Smooth muscle cell (in vitro differentiated cells): ENCODE data around the gene CCDC8. TPM values are rescaled to one million over a fixed set of nuclear protein-coding genes. Genes with fewer than 3 reads are reported as not detected.

ENCODE experiments used
- DNase-seq: peaks from one replicate; lab custom pipeline; 2025; ENCODE audit not compliant: unreplicated experiment; lab: John Stamatoyannopoulos, UW
- H2AFZ ChIP-seq: fragments of 200-600 bp; sonication (generic); 2 replicates; pipeline ENCODE4 v1.6.0; 2016; ENCODE audit warnings: antibody characterized with exemption, low read depth, mild to moderate bottlenecking
- H3F3A ChIP-seq: fragments of 200-600 bp; sonication (generic); 2 replicates; pipeline ENCODE4 v1.6.0; 2017; ENCODE audit warnings: antibody characterized with exemption, low read depth
- H3K27ac ChIP-seq: fragments of 200-600 bp; sonication (generic); 2 replicates; pipeline ENCODE4 v1.5.1; 2016; ENCODE audit warnings: low read depth, mild to moderate bottlenecking
- H3K27me3 ChIP-seq: fragments of 200-600 bp; sonication (generic); 2 replicates; pipeline ENCODE4 v1.6.1; 2016; ENCODE audit warnings: low read depth, mild to moderate bottlenecking
- H3K36me3 ChIP-seq: fragments of 200-600 bp; sonication (generic); 2 replicates; pipeline ENCODE4 v1.5.1; 2016; ENCODE audit warnings: low read depth
- H3K4me1 ChIP-seq: fragments of 200-600 bp; sonication (generic); 2 replicates; pipeline ENCODE4 v1.5.1; 2016; ENCODE audit warnings: low read depth
- H3K4me2 ChIP-seq: fragments of 200-600 bp; sonication (generic); 2 replicates; pipeline ENCODE4 v1.6.0; 2016; ENCODE audit warnings: mild to moderate bottlenecking
- H3K4me3 ChIP-seq: fragments of 200-600 bp; sonication (generic); 2 replicates; pipeline ENCODE4 v1.5.1; 2016; ENCODE audit warnings: mild to moderate bottlenecking
- H3K79me2 ChIP-seq: fragments of 200-600 bp; sonication (generic); 2 replicates; pipeline ENCODE4 v1.6.0; 2016; ENCODE audit warnings: low read depth, mild to moderate bottlenecking
- H3K9ac ChIP-seq: fragments of 200-600 bp; sonication (generic); 2 replicates; pipeline ENCODE4 v1.6.0; 2016; ENCODE audit warnings: low read depth
- H3K9me3 ChIP-seq: fragments of 200-600 bp; sonication (generic); replicated peaks from 2 replicates; pipeline ENCODE4 v1.5.1; 2016; ENCODE audit warnings: low read depth
- H4K20me1 ChIP-seq: fragments of 200-600 bp; sonication (generic); 2 replicates; pipeline ENCODE4 v1.6.0; 2016; ENCODE audit warnings: low read depth
- WGBS: methylation state at CpG from one replicate; pipeline ENCODE4 v1.1.7; 2016; ENCODE audit warnings: low lambda C conversion rate; 5-methylcytosine and 5-hydroxymethylcytosine counted together
- polyA plus RNA-seq: library from polyadenylated mRNA; unstranded; fragments of >200 nt; fragmentation: Nextera tagmentation; extraction: Ambion mirVana; gene quantifications from 2 replicates; pipeline ENCODE4 v1.2.1, GENCODE V29; 2016
- total RNA-seq: library from RNA; depleted of rRNA; stranded (reverse); fragments of >200 nt; gene quantifications from 2 replicates; pipeline ENCODE4 v1.2.3, GENCODE V29; 2014
- TF ChIP-seq, protein P1 (sequence below): fragments of 200-600 bp; sonication (generic); IDR thresholded peaks from 2 replicates; pipeline ENCODE4 v1.5.1; 2017; ENCODE audit warnings: borderline replicate concordance, mild to moderate bottlenecking, antibody characterized with exemption; ENCODE audit not compliant: insufficient read depth, poor library complexity, severe bottlenecking

Gene CCDC8
- total and polyA plus RNA-seq, 2 experiments from 2014 or later = 17.9 to 44.5 TPM

DNA sequence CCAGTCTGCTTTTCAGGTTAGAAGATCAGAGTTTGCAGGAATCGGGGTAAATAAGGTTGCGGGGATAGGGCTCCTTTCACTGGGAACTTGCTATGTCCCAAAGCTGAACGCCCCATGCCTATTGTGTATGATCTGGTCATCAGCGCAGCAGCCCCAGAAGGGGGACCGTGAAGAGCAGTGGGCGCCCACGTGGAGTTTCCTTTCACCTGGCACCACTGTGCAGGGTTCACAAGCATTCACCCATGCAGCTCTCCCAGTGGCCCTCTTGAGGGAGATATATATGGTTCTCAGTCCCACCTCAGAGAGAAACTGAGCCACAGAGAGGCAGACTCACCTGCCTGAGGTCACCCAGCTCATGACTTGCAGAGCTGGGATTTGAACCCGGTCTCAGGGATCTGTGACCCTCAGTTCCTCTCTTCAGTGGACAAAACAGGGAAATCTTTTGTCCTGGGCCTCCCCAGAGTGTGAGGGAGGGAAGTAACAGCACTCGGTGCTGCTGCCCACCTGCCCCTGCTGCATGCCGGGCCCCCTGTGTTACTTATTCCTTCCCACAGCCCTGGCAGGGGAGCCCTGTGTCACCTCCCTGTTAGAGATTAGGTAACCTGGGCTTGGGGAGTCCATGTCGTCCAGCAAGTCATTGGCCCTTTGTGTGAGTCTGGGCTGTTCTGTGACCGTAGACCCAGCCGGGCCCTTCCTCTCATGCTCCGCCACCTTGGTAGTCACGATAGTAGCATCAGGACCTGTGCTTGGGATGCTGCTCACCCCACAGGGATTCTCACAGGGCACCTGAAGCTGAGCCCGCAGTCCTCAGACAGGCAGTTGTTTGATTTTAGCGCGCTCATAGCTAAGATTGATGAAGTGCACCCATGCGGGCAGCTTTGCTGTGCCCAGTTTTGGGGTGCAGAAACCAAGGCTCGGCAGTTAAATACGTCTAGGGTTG lies 38.6 kb downstream of the CCDC8 start:
- H3K9me3 ChIP-seq = no peaks in the 10 kb centered on the region
- no peak overlapping the region for H3K4me3 ChIP-seq
- H3K4me1 ChIP-seq = peaks cover 28% of the 10 kb centered on the region
- H2AFZ ChIP-seq = no peak overlapping the region
- no peak for DNase-seq
- TF ChIP-seq, protein P1, sequence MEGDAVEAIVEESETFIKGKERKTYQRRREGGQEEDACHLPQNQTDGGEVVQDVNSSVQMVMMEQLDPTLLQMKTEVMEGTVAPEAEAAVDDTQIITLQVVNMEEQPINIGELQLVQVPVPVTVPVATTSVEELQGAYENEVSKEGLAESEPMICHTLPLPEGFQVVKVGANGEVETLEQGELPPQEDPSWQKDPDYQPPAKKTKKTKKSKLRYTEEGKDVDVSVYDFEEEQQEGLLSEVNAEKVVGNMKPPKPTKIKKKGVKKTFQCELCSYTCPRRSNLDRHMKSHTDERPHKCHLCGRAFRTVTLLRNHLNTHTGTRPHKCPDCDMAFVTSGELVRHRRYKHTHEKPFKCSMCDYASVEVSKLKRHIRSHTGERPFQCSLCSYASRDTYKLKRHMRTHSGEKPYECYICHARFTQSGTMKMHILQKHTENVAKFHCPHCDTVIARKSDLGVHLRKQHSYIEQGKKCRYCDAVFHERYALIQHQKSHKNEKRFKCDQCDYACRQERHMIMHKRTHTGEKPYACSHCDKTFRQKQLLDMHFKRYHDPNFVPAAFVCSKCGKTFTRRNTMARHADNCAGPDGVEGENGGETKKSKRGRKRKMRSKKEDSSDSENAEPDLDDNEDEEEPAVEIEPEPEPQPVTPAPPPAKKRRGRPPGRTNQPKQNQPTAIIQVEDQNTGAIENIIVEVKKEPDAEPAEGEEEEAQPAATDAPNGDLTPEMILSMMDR = no peak
- H4K20me1 ChIP-seq = peaks cover 38% of the 10 kb centered on the region
- H3K36me3 ChIP-seq = no peaks in the 10 kb centered on the region
- H3F3A ChIP-seq = peaks cover 7% of the 10 kb centered on the region
- H3K27ac ChIP-seq = no peak overlapping the region
- H3K79me2 ChIP-seq = peaks cover 27% of the 10 kb centered on the region
- no peak overlapping the region for H3K9ac ChIP-seq
- H3K4me2 ChIP-seq = no peak overlapping the region
- WGBS = 92% methylated on average over 21 of the region's 21 CpGs
- H3K27me3 ChIP-seq = no peaks in the 10 kb centered on the region

DNA sequence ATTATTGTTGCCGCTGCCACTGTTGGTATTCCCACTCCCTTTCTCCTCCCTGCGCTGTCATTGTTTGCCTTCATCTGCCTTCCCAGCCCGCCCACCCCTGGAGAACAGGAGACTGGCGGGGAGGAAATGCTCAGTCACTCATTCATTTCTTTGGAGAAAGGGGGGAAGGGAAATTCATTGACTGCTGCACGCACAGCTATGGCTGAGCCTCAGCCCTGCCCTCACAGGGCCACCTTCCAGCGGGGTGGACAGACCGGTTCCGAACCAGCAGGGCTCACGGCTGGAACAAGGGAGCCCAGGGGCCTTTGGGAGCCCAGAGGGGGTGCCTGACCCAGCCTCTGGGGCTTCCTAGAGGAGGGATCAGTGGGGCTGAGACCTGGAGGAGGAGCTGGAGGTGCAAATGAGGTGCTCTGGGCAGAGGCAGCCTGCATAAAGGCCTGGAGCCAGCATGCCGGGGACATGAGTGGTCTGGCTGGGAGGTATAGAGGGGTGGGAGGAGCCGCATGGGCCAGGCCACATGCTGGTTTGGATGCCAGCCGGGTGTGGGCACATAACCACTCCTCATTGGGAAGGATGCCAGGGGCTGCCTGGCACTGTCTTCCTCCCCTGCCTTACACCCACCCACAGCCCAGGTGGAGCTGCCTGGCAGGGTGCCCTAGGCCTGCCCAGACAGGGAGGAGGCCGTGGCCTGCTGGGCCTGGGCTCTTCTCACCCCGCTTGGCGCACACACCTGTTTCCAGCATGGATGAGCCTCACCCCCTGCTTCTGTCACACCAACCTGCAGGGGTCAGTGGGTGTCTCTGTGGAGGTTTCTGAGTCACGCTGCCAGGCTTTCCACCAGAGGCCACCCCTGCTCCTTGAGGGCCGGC lies 39.6 kb downstream of the CCDC8 start:
- no peak overlapping the region for H2AFZ ChIP-seq
- peaks cover 27% of the 10 kb centered on the region for H3K79me2 ChIP-seq
- no peaks in the 10 kb centered on the region for H3K9me3 ChIP-seq
- H4K20me1 ChIP-seq = peaks cover 42% of the 10 kb centered on the region
- no peaks in the 10 kb centered on the region for H3K36me3 ChIP-seq
- no peak for DNase-seq
- WGBS = 52% methylated on average over 17 of the region's 17 CpGs
- H3K27ac ChIP-seq = peak overlapping the region; percentile 88
- TF ChIP-seq, protein P1 = no peak
- no peak overlapping the region for H3K9ac ChIP-seq
- H3K4me1 ChIP-seq = peaks cover 28% of the 10 kb centered on the region
- H3F3A ChIP-seq = peaks cover 7% of the 10 kb centered on the region
- no peak overlapping the region for H3K4me3 ChIP-seq
- H3K4me2 ChIP-seq = peak overlapping the region; percentile 77
- H3K27me3 ChIP-seq = no peaks in the 10 kb centered on the region

DNA sequence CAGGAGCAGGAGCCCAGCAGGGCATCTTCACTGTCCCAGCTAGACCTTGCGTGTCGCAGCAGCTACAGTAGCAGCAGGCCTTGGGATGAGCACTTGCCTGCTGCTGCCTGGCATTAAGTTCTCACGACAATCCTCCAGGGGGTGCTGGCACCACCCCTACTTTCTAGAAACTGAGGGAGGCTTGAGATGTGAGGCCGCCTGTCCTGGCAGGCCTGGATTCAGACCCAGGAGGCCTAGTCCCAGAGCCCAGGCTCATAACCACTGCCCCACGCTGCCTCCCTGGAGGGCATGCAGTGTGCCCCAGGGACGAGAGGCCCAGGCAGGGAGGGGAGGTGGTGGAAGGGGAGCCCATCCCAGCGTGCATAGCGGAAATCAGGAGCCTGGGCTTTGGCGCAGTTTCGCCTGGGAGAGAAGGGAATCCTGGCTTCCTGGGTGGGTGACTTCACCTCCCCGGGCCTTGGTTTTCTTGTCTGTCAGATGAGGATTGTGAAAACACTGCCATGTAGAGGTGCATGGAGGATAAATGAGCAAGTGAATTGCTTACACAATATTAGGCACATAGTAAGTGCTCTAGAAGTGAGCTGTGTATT lies 40.4 kb downstream of the CCDC8 start:
- Histone ChIP-seq H3K36me3 (no peaks in the 10 kb centered on the region), H3K4me2 (peak overlapping the region; percentile 77), H3K79me2 (peaks cover 27% of the 10 kb centered on the region), H2AFZ (no peak overlapping the region), H3K4me3 (no peak overlapping the region), H3K4me1 (peaks cover 26% of the 10 kb centered on the region), H3K9me3 (no peaks in the 10 kb centered on the region), H3K27ac (peak overlapping the region; percentile 88), H3K27me3 (no peaks in the 10 kb centered on the region), H3F3A (peaks cover 7% of the 10 kb centered on the region), H3K9ac (peak overlapping the region; percentile 57), H4K20me1 (peaks cover 39% of the 10 kb centered on the region)
- DNase-seq = no peak
- 53% methylated on average over 11 of the region's 11 CpGs for WGBS
- TF ChIP-seq, protein P1 = peak; percentile 32
